Measurements from ENCODE around the gene NUCB2.
"Not testable (repeated sequence)": the region's sequence is repeated elsewhere in the genome, so short reads cannot be mapped to it uniquely, and the experiment has no call there.

The NUCB2 gene

DNA sequence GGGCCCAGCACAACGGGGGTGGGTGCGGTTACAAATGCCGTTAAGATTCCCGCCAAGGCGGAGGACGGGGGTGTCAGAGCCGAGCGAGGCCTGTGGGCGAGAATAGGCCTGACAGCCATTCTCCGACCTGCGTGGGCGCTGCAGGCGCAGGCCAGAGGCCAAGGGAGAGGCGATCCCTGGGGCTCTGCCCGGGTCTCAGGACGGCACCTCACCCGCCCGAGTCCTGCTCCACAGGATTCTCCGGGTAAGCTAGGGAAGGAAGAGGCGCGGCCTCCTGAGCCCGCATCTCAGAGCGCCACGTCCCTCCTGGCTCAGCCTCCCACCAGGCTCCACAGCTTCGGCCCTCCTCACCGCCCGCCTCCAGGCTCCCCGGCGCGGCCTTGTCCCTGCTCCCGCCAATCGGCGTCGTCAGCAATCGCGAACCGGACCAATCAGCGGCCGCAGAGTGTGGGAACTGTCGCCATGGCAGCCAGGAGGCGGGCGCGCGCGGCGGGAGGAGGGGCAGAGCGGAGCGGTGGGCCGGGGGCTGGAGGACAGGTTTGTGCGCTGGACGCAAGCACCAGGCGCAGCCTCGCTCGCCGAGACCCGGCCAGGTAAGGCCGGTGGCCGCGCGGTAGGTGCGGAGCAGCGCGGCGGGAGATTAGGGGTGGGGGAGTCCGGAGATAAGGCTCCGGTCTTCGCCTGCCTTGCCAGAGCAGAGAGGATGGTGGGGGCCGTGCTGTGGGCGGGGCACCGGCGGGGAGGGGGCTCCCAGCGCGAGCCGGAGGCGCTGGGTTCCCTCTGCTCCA is at the start of gene NUCB2:
TSS of gene NUCB2 (plus strand) at position 504 of the 788 bp plus-strand sequence. CDS start 18,585 bp downstream, outside the sequence.
- H3K4me3 ChIP-seq, result peak within 1 kb of the TSS; percentile 95
- H3K27ac ChIP-seq, result peak within 1 kb of the TSS; percentile 93
- TF ChIP-seq, protein P1, sequence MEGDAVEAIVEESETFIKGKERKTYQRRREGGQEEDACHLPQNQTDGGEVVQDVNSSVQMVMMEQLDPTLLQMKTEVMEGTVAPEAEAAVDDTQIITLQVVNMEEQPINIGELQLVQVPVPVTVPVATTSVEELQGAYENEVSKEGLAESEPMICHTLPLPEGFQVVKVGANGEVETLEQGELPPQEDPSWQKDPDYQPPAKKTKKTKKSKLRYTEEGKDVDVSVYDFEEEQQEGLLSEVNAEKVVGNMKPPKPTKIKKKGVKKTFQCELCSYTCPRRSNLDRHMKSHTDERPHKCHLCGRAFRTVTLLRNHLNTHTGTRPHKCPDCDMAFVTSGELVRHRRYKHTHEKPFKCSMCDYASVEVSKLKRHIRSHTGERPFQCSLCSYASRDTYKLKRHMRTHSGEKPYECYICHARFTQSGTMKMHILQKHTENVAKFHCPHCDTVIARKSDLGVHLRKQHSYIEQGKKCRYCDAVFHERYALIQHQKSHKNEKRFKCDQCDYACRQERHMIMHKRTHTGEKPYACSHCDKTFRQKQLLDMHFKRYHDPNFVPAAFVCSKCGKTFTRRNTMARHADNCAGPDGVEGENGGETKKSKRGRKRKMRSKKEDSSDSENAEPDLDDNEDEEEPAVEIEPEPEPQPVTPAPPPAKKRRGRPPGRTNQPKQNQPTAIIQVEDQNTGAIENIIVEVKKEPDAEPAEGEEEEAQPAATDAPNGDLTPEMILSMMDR (IDR thresholded peaks at IDR 0.05), result no peak

GRCh38 chr11:17228186-17228925 is 48.2 kb upstream of the NUCB2 start:
- H3K27ac ChIP-seq; H3K4me3 ChIP-seq; DNase-seq (ENCODE audit: low spot score): not testable (repeated sequence)

More for the DNA sequence above, at the start of gene NUCB2:
- DNase-seq (ENCODE audit: low spot score), result peak; percentile 97

GRCh38 chr11:17229481-17230152 is 46.9 kb upstream of the NUCB2 start:
- Histone ChIP-seq H3K4me3 (no peak overlapping the region), H3K27ac (no peak overlapping the region)
- TF ChIP-seq, protein P1 (IDR thresholded peaks at IDR 0.05), result no peak
- no peak for DNase-seq (ENCODE audit: low spot score)

DNA sequence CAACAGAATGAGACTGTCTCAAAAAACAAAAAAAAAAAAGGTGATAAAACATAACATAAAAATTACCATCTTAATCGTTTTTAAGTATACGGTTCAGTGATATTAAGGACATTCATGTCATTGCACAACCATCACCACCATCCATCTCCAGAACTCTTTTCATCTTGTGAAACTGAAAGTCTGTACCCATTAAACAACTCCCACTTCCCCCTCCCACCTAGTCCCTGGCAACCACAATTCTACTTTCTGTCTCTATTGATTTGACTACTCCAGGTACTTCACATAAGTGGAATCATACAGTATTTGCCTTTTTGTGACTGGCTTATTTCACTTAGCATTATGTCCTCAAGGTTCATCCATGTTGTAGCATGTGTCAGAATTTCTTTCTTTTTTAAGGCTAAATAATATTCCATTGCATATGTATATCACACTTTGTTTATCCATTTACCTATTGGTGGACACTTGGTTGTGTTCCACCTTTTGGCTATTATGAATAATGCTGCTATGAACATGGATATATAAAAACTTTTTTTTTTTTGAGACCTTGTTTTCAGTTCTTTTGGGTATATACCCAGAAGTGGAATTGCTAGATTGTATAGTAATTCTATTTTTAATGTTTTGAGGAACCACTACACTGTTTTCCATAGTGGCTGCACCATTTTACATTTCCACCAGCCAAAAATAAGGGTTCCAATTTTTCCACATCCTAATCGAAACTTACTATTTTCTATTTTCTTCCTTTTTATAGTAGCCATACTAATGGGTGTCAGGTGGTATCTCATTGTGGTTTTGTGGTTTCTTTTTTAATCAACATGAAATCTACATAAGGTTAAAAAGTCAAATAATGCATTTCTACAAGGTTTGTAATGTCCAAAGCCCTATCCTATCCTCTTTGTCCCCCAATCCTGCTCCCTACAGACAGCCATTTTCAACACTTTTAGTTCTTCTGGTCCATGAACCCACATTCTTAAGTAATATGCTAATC is 45.4 kb upstream of the NUCB2 start:
- TF ChIP-seq, protein P1 (IDR thresholded peaks at IDR 0.05), result no peak
- H3K4me3 ChIP-seq, result no peak overlapping the region
- DNase-seq (ENCODE audit: low spot score), result no peak
- H3K27ac ChIP-seq, result no peak overlapping the region

- DNase-seq (ENCODE audit: low spot score), result no peak
- TF ChIP-seq, protein P1 (IDR thresholded peaks at IDR 0.05), result no peak
- Histone ChIP-seq H3K4me3 (no peak overlapping the region), H3K27ac (no peak overlapping the region)
Measured at GRCh38 chr11:17233101-17233500, 43.4 kb upstream of the NUCB2 start.

GRCh38 chr11:17238377-17238776 is 38.2 kb upstream of the NUCB2 start:
- TF ChIP-seq, protein P1 (IDR thresholded peaks at IDR 0.05), result no peak
- Histone ChIP-seq H3K27ac (no peak overlapping the region), H3K4me3 (no peak overlapping the region)
- DNase-seq (ENCODE audit: low spot score), result no peak

GRCh38 chr11:17239927-17240326 is 36.6 kb upstream of the NUCB2 start:
- H3K4me3 ChIP-seq; DNase-seq (ENCODE audit: low spot score): not testable (repeated sequence)

More at GRCh38 chr11:17239927-17240326, 36.6 kb upstream of the NUCB2 start:
- H3K27ac ChIP-seq, result not testable (repeated sequence)

Measured in coronary artery (tissue), 2 donors.